ENCODE results near the gene MAN1C1. TPM values are rescaled to one million over a fixed set of nuclear protein-coding genes. Genes with fewer than 3 reads are reported as not detected.

MAN1C1 gene
- total and polyA plus RNA-seq, 2 donors (not counting 1 experiment from before 2014, with no cell fraction given) = 0.31 to 0.89 TPM

DNA sequence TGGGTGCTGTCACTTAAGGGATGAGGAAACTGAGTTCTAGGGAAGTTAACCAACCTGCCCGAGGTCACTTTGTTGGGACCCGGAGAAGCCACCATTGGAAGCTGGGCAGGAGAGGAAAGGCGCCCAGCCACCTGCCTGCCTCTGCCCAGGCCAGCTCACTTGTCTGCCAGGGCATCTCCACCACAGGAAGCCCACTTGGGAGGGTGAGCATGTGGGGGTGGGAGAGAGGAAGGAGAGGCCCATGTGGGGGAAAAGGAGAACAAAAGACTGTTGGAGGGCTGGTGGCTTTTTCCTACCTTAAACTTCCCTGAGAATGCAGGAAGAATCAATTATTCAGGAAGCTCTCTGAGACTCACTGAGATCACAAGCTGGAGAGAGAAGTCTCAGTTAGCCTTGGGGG is 139.6 kb downstream of the MAN1C1 start:
- no peaks in the 10 kb centered on the region for H3K79me2 ChIP-seq (ENCODE audit: control insufficient read depth, insufficient read depth, low read length)
- H3K4me1 Mint-ChIP-seq = no peaks in the 10 kb centered on the region
- H3K27me3 ChIP-seq (replicated peaks in 1 of 4; ENCODE audit: control extremely low read depth in 1 of 4, control insufficient read depth in 3 of 4, insufficient read depth in 4 of 4, low read length in 3 of 4) = no peaks in the 10 kb centered on the region
- H3K9ac ChIP-seq (ENCODE audit: low read length) = no peak overlapping the region
- H3K9me3 ChIP-seq (ENCODE audit: control extremely low read depth in 1 of 3, control insufficient read depth in 2 of 3, insufficient read depth in 1 of 3, low read length in 2 of 3) = no peaks in the 10 kb centered on the region
- CTCF ChIA-PET = no interaction called here
- H4K20me1 ChIP-seq (ENCODE audit: control insufficient read depth, insufficient read depth, low read length, poor library complexity, severe bottlenecking) = no peaks in the 10 kb centered on the region
- intact Hi-C loops (cut with micrococcal nuclease) = no loop called here
- no peak overlapping the region for H3K27ac ChIP-seq (ENCODE audit: low read length in 2 of 2)
- H3K9me3 Mint-ChIP-seq (ENCODE audit: insufficient read depth) = no peaks in the 10 kb centered on the region
- H3K36me3 ChIP-seq (replicated peaks in 1 of 2; ENCODE audit: control extremely low read depth in 1 of 2, control insufficient read depth in 1 of 2, extremely low read depth in 1 of 2, insufficient read depth in 2 of 2, low read length in 1 of 2) = no peaks in the 10 kb centered on the region
- H3K4me1 ChIP-seq (ENCODE audit: control insufficient read depth in 2 of 2, insufficient read depth in 2 of 2, low read length in 2 of 2) = peaks cover 0 to 7% of the 10 kb centered on the region in 2 donors
- H2AFZ ChIP-seq (ENCODE audit: insufficient read depth, low read depth, low read length, poor library complexity, severe bottlenecking) = no peak overlapping the region
- no peak for DNase-seq
- TF ChIP-seq EZH2 (IDR thresholded peaks at IDR 0.05; ENCODE audit: borderline replicate concordance, insufficient read depth, low read depth, low read length, poor library complexity, severe bottlenecking) (no peak), CTCF (IDR thresholded peaks at IDR 0.05) (no peak)
- H3K4me2 ChIP-seq (replicated peaks; ENCODE audit: low read depth, low read length, poor library complexity, severe bottlenecking) = no peak overlapping the region
- 2% methylated on average over 3 of the region's 3 CpGs for WGBS (ENCODE audit: insufficient coverage)
- no peak for ATAC-seq (ENCODE audit: low read depth)
- H3K27me3 Mint-ChIP-seq = peaks cover 31% of the 10 kb centered on the region
- no peak overlapping the region for H3K4me3 ChIP-seq (ENCODE audit: control extremely low read depth in 1 of 5, extremely low read depth in 1 of 5, insufficient read depth in 1 of 5, low read depth in 2 of 5, low read length in 4 of 5)
- no peak overlapping the region for H3K4me3 Mint-ChIP-seq
- H3K27ac Mint-ChIP-seq = no peak overlapping the region
- POLR2A ChIA-PET = no interaction called here

- H3K9ac ChIP-seq (ENCODE audit: low read length) = no peak overlapping the region
- peaks cover 26% of the 10 kb centered on the region for H3K27me3 Mint-ChIP-seq
- POLR2A ChIA-PET = no interaction called here
- H3K4me1 Mint-ChIP-seq = no peaks in the 10 kb centered on the region
- no peak overlapping the region for H3K27ac Mint-ChIP-seq
- H3K9me3 ChIP-seq (ENCODE audit: control extremely low read depth in 1 of 3, control insufficient read depth in 2 of 3, insufficient read depth in 1 of 3, low read length in 2 of 3) = no peaks in the 10 kb centered on the region
- H3K4me3 ChIP-seq (ENCODE audit: control extremely low read depth in 1 of 5, extremely low read depth in 1 of 5, insufficient read depth in 1 of 5, low read depth in 2 of 5, low read length in 4 of 5) = no peak overlapping the region
- H3K4me1 ChIP-seq (ENCODE audit: control insufficient read depth in 2 of 2, insufficient read depth in 2 of 2, low read length in 2 of 2) = peaks cover 0 to 7% of the 10 kb centered on the region in 2 donors
- no peaks in the 10 kb centered on the region for H3K9me3 Mint-ChIP-seq (ENCODE audit: insufficient read depth)
- no peaks in the 10 kb centered on the region for H4K20me1 ChIP-seq (ENCODE audit: control insufficient read depth, insufficient read depth, low read length, poor library complexity, severe bottlenecking)
- DNase-seq = no peak
- no peaks in the 10 kb centered on the region for H3K27me3 ChIP-seq (replicated peaks in 1 of 4; ENCODE audit: control extremely low read depth in 1 of 4, control insufficient read depth in 3 of 4, insufficient read depth in 4 of 4, low read length in 3 of 4)
- no peaks in the 10 kb centered on the region for H3K36me3 ChIP-seq (replicated peaks in 1 of 2; ENCODE audit: control extremely low read depth in 1 of 2, control insufficient read depth in 1 of 2, extremely low read depth in 1 of 2, insufficient read depth in 2 of 2, low read length in 1 of 2)
- TF ChIP-seq CTCF (IDR thresholded peaks at IDR 0.05) (no peak), EZH2 (IDR thresholded peaks at IDR 0.05; ENCODE audit: borderline replicate concordance, insufficient read depth, low read depth, low read length, poor library complexity, severe bottlenecking) (no peak)
- CTCF ChIA-PET = no interaction called here
- H2AFZ ChIP-seq (ENCODE audit: insufficient read depth, low read depth, low read length, poor library complexity, severe bottlenecking) = no peak overlapping the region
- no peak overlapping the region for H3K4me2 ChIP-seq (replicated peaks; ENCODE audit: low read depth, low read length, poor library complexity, severe bottlenecking)
- H3K4me3 Mint-ChIP-seq = no peak overlapping the region
- H3K27ac ChIP-seq (ENCODE audit: low read length in 2 of 2) = no peak overlapping the region
- ATAC-seq (ENCODE audit: low read depth) = no peak
- no peaks in the 10 kb centered on the region for H3K79me2 ChIP-seq (ENCODE audit: control insufficient read depth, insufficient read depth, low read length)
- 92% methylated on average over 11 of the region's 12 CpGs for WGBS (ENCODE audit: insufficient coverage)
- intact Hi-C loops (cut with micrococcal nuclease) = no loop called here
Measured at GRCh38 chr1:25757151-25757845, 140.7 kb downstream of the MAN1C1 start.
